ENCODE data around the gene ERC2.

Gene ERC2

GRCh38 chr3:56094170-56094569, 374.1 kb downstream of the ERC2 start:
- TF ChIP-seq, protein P1, sequence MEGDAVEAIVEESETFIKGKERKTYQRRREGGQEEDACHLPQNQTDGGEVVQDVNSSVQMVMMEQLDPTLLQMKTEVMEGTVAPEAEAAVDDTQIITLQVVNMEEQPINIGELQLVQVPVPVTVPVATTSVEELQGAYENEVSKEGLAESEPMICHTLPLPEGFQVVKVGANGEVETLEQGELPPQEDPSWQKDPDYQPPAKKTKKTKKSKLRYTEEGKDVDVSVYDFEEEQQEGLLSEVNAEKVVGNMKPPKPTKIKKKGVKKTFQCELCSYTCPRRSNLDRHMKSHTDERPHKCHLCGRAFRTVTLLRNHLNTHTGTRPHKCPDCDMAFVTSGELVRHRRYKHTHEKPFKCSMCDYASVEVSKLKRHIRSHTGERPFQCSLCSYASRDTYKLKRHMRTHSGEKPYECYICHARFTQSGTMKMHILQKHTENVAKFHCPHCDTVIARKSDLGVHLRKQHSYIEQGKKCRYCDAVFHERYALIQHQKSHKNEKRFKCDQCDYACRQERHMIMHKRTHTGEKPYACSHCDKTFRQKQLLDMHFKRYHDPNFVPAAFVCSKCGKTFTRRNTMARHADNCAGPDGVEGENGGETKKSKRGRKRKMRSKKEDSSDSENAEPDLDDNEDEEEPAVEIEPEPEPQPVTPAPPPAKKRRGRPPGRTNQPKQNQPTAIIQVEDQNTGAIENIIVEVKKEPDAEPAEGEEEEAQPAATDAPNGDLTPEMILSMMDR (IDR thresholded peaks at IDR 0.05; ENCODE audit: insufficient read depth, low read length, poor library complexity, severe bottlenecking) = no peak
- TF ChIP-seq EZH2phosphoT487 (conservative IDR thresholded peaks at IDR 0.05; ENCODE audit: low read length) = no peak
- Histone ChIP-seq H3K9ac (ENCODE audit: low read length) (no peak overlapping the region), H3K79me2 (ENCODE audit: insufficient read depth, low read length) (no peaks in the 10 kb centered on the region), H3K27ac (ENCODE audit: low read depth, low read length) (no peak overlapping the region), H2AFZ (ENCODE audit: low read depth, low read length, severe bottlenecking) (no peak overlapping the region), H3K4me2 (ENCODE audit: low read depth, low read length, poor library complexity, severe bottlenecking) (no peak overlapping the region), H3K36me3 (ENCODE audit: low read length) (no peaks in the 10 kb centered on the region), H3K4me3 (ENCODE audit: insufficient read depth, low read length, poor library complexity, severe bottlenecking) (no peak overlapping the region), H3K9me2 (replicated peaks; ENCODE audit: insufficient read depth, low read length) (no peaks in the 10 kb centered on the region), H3K9me3 (ENCODE audit: insufficient read depth, low read length) (no peaks in the 10 kb centered on the region), H3K27me3 (ENCODE audit: low read length) (no peaks in the 10 kb centered on the region), H3F3A (ENCODE audit: insufficient read depth) (no peaks in the 10 kb centered on the region), H4K20me1 (ENCODE audit: low read depth, low read length) (no peaks in the 10 kb centered on the region)

DNA sequence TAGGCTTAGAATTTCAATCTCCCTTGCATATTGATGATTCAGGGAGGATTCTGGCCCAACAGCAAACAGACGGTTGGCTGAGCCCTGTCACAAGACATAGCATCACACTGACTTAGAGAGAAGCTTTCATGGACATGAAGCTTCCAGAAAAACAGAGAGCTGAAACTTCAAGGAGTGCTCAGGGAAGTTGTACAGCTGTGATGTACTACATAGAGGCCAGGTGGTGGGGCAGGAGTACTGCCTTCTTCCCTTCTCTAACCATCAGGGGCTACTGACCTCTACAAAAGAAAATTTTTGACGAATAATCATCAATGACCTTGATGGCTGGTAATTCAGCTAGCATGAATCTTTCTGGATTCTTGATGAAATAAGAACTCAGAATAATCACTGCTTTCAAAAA, 378.5 kb downstream of the ERC2 start:
- Histone ChIP-seq H2AFZ (ENCODE audit: low read depth, low read length, severe bottlenecking) (no peak overlapping the region), H3K9me3 (ENCODE audit: insufficient read depth, low read length) (no peaks in the 10 kb centered on the region), H3K79me2 (ENCODE audit: insufficient read depth, low read length) (no peaks in the 10 kb centered on the region), H3K9me2 (replicated peaks; ENCODE audit: insufficient read depth, low read length) (no peaks in the 10 kb centered on the region), H3K27ac (ENCODE audit: low read depth, low read length) (no peak overlapping the region), H3K36me3 (ENCODE audit: low read length) (no peaks in the 10 kb centered on the region), H3K9ac (ENCODE audit: low read length) (no peak overlapping the region), H3K4me3 (ENCODE audit: insufficient read depth, low read length, poor library complexity, severe bottlenecking) (no peak overlapping the region), H3K27me3 (ENCODE audit: low read length) (no peaks in the 10 kb centered on the region), H3K4me2 (ENCODE audit: low read depth, low read length, poor library complexity, severe bottlenecking) (no peak overlapping the region), H4K20me1 (ENCODE audit: low read depth, low read length) (no peaks in the 10 kb centered on the region), H3F3A (ENCODE audit: insufficient read depth) (no peaks in the 10 kb centered on the region)
- TF ChIP-seq EZH2phosphoT487 (conservative IDR thresholded peaks at IDR 0.05; ENCODE audit: low read length) = no peak
- TF ChIP-seq, protein P1 (IDR thresholded peaks at IDR 0.05; ENCODE audit: insufficient read depth, low read length, poor library complexity, severe bottlenecking) = no peak

GRCh38 chr3:56087451-56088053, 380.7 kb downstream of the ERC2 start:
- no peaks in the 10 kb centered on the region for H3K79me2 ChIP-seq (ENCODE audit: insufficient read depth, low read length)
- H3K9ac ChIP-seq (ENCODE audit: low read length) = no peak overlapping the region
- no peak overlapping the region for H3K27ac ChIP-seq (ENCODE audit: low read depth, low read length)
- H3K9me3 ChIP-seq (ENCODE audit: insufficient read depth, low read length) = no peaks in the 10 kb centered on the region
- no peak overlapping the region for H2AFZ ChIP-seq (ENCODE audit: low read depth, low read length, severe bottlenecking)
- no peaks in the 10 kb centered on the region for H4K20me1 ChIP-seq (ENCODE audit: low read depth, low read length)
- H3F3A ChIP-seq (ENCODE audit: insufficient read depth) = no peaks in the 10 kb centered on the region
- no peaks in the 10 kb centered on the region for H3K9me2 ChIP-seq (replicated peaks; ENCODE audit: insufficient read depth, low read length)
- TF ChIP-seq, protein P1 (IDR thresholded peaks at IDR 0.05; ENCODE audit: insufficient read depth, low read length, poor library complexity, severe bottlenecking) = no peak
- TF ChIP-seq EZH2phosphoT487 (conservative IDR thresholded peaks at IDR 0.05; ENCODE audit: low read length) = no peak
- no peaks in the 10 kb centered on the region for H3K27me3 ChIP-seq (ENCODE audit: low read length)
- H3K36me3 ChIP-seq (ENCODE audit: low read length) = no peaks in the 10 kb centered on the region
- H3K4me3 ChIP-seq (ENCODE audit: insufficient read depth, low read length, poor library complexity, severe bottlenecking) = no peak overlapping the region
- H3K4me2 ChIP-seq (ENCODE audit: low read depth, low read length, poor library complexity, severe bottlenecking) = no peak overlapping the region

Data from SU-DHL-6 (cell line).